OCI-LY1 (cell line): ENCODE results near the gene ASTE1.

ENCODE experiments used
- EZH2 ChIP-seq: fragments of 200-600 bp; sonication (generic), shearing (Covaris generic); IDR thresholded peaks from 2 replicates; pipeline ENCODE4 v1.8.0; 2017; ENCODE audit warnings: borderline replicate concordance, mixed run types, mild to moderate bottlenecking, antibody characterized with exemption, low read length, moderate library complexity, mixed read lengths
- TF ChIP-seq, protein P1 (sequence below): fragments of 200-600 bp; sonication (generic), shearing (Covaris generic); IDR thresholded peaks from 2 replicates; pipeline ENCODE4 v1.5.1; 2017; ENCODE audit warnings: mild to moderate bottlenecking, antibody characterized with exemption, low read length, moderate library complexity, mixed read lengths

DNA sequence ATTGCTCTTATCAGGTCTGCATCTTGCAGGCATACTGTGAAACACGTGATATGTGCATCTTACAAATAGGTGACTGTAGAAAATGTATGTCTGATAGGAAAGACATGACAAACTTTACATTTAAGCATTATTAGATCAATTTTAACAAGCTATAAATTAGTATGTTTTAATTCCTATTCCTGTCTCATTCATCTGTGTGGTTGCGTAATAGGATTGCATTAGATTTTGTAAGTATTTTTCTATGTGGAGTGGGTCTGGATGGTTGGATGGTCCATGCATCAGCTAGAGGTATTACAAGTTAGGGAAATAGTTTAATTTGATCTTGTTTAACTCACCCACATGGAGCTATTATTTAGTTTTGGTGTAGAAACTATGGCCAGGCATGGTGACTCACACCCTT lies 18.8 kb downstream of the ASTE1 start:
- TF ChIP-seq, protein P1, sequence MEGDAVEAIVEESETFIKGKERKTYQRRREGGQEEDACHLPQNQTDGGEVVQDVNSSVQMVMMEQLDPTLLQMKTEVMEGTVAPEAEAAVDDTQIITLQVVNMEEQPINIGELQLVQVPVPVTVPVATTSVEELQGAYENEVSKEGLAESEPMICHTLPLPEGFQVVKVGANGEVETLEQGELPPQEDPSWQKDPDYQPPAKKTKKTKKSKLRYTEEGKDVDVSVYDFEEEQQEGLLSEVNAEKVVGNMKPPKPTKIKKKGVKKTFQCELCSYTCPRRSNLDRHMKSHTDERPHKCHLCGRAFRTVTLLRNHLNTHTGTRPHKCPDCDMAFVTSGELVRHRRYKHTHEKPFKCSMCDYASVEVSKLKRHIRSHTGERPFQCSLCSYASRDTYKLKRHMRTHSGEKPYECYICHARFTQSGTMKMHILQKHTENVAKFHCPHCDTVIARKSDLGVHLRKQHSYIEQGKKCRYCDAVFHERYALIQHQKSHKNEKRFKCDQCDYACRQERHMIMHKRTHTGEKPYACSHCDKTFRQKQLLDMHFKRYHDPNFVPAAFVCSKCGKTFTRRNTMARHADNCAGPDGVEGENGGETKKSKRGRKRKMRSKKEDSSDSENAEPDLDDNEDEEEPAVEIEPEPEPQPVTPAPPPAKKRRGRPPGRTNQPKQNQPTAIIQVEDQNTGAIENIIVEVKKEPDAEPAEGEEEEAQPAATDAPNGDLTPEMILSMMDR = no peak
- no peak for TF ChIP-seq EZH2
